Natural killer cell treated with Interleukin-12 subunit alpha and Interleukin-12 subunit beta and Interleukin-15 and Interleukin-18, amount 100 ng/mL, for 72 hours (primary cell): ENCODE data around the gene PRDM10. TPM values are rescaled to one million over a fixed set of nuclear protein-coding genes. Genes with fewer than 3 reads are reported as not detected.
A peak's percentile ranks its signal among the peaks of the same experiment; 100 is the strongest.

Experiments used
- ATAC-seq, 2 donors: fragments of 150-1000 bp; cut with Tn5 transposase in 1 of 2; sonication (Bioruptor Pico), chemical (Tn5 transposase) in 1 of 2; 2 replicates each; pipeline ENCODE4 v1.10.0; 2021
- DNase-seq: peaks from one replicate; pipeline ENCODE4 v3.0.0; 2022; ENCODE audit warnings: low spot score
- H3K27ac Mint-ChIP-seq, 2 donors: 1 replicate in 1 of 2; 2 replicates in 1 of 2; pipeline ENCODE4 v1.8.0; 2022; ENCODE audit warnings: mixed read lengths in 2 of 2, mild to moderate bottlenecking in 1 of 2, moderate library complexity in 1 of 2
- H3K27me3 Mint-ChIP-seq, 2 donors: 1 replicate in 1 of 2; 2 replicates in 1 of 2; pipeline ENCODE4 v1.8.0; 2022; ENCODE audit warnings: mixed read lengths in 2 of 2
- H3K36me3 Mint-ChIP-seq: one replicate; pipeline ENCODE4 v1.8.0; 2022; ENCODE audit warnings: mixed read lengths
- H3K4me1 Mint-ChIP-seq, 2 donors: 1 replicate in 1 of 2; 2 replicates in 1 of 2; pipeline ENCODE4 v1.8.0; 2022; ENCODE audit warnings: low read depth in 2 of 2, mixed read lengths in 2 of 2, mild to moderate bottlenecking in 1 of 2
- H3K4me3 Mint-ChIP-seq: one replicate; pipeline ENCODE4 v1.8.0; 2022; ENCODE audit warnings: mixed read lengths
- H3K9me3 Mint-ChIP-seq: 2 replicates; pipeline ENCODE4 v1.8.0; 2022; ENCODE audit warnings: mixed read lengths
- total RNA-seq, 2 donors: library from RNA; stranded (reverse); gene quantifications; one replicate each; pipeline ENCODE4 v1.2.3, GENCODE V29; 2022

Gene PRDM10
- total RNA-seq, 2 donors from 2014 or later = 14.6 to 18.7 TPM

DNA sequence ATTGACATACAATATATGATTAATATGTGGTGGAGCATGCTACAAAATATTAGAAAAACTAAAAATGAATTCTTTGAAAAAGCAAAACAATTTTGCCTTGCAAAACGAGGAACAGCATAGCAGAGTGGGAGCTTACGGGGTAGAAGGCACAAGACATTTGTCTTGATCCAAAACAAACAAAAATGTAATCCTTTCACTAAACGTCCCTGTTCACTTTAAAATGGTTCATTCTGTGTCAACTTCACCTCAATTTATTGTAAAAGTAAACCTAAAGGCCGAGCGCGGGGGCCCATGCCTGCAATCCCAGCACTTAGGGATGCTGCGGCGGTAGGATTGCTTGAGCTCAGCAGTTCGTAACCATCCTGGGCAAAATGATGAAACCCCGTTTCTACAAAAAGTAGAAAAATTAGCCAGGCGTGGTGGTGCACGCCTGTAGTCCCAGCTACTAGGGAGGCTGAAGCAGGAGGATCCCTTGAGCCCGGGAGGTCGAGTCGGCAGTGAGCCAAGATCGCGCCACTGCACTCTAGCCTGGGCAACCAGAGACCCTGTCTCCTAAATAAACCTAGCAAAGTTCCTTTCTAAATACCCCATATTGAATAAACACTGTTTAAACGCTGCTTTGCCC, 2.0 kb downstream of the PRDM10 start:
- ATAC-seq (no peak), DNase-seq (no peak)
- H3K9me3 Mint-ChIP-seq = no peaks in the 10 kb centered on the region
- peaks cover 29 to 34% of the 10 kb centered on the region in 2 donors for H3K4me1 Mint-ChIP-seq
- peaks cover 9% of the 10 kb centered on the region for H3K36me3 Mint-ChIP-seq
- H3K4me3 Mint-ChIP-seq = peak overlapping the region; percentile 91
- H3K27ac Mint-ChIP-seq = peak overlapping the region; percentile 90
- no peaks in the 10 kb centered on the region for H3K27me3 Mint-ChIP-seq

DNA sequence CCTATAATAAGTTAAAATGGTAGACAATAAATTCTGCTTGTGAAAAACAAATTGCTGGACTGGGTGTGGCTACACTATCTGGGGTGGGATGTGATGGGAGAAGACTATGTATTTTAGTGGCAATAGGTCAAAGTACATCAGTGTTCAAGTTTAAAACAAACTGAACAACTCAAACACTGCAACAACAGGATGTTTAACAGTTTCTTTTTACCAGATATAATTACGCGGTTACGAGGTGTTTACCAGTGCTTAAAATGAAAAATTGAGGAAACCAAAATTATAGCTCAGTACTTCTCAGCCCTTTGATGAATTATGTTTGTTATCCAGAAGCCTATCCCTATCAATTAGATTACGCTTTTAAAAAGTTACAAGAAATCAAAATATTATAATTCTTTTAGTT, 3.2 kb downstream of the PRDM10 start:
- Mint-ChIP-seq H3K9me3 (no peaks in the 10 kb centered on the region), H3K4me3 (peak overlapping the region; percentile 17), H3K27me3 (no peaks in the 10 kb centered on the region), H3K36me3 (peaks cover 9% of the 10 kb centered on the region), H3K4me1 (peaks cover 29 to 34% of the 10 kb centered on the region in 2 donors), H3K27ac (peak overlapping the region in 1 of 2 donors; percentile 23)
- ATAC-seq (no peak), DNase-seq (no peak)

DNA sequence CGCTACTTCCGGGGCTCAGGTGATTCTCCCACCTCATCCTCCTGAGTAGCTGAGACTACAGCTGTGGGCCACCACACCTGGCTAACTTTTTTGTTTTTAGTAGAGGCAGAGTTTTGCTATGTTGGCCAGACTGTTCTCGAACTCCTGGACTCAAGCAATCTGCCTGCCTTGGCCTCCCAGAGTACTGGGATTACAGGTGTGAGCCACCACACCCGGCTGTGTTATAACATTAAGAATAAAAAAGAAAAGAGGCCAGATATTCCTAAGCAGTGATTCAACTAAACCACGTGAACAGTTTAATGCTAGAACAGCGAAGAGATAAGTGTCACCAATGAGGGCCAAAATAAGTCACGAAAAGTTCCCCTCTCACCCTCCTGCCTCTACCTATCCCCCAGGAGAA, 3.7 kb downstream of the PRDM10 start:
- peaks cover 9% of the 10 kb centered on the region for H3K36me3 Mint-ChIP-seq
- DNase-seq = no peak
- no peak for ATAC-seq
- H3K4me3 Mint-ChIP-seq = peak overlapping the region; percentile 17
- H3K27me3 Mint-ChIP-seq = no peaks in the 10 kb centered on the region
- peaks cover 28 to 33% of the 10 kb centered on the region in 2 donors for H3K4me1 Mint-ChIP-seq
- peak overlapping the region in 1 of 2 donors; percentile 23 for H3K27ac Mint-ChIP-seq
- no peaks in the 10 kb centered on the region for H3K9me3 Mint-ChIP-seq

DNA sequence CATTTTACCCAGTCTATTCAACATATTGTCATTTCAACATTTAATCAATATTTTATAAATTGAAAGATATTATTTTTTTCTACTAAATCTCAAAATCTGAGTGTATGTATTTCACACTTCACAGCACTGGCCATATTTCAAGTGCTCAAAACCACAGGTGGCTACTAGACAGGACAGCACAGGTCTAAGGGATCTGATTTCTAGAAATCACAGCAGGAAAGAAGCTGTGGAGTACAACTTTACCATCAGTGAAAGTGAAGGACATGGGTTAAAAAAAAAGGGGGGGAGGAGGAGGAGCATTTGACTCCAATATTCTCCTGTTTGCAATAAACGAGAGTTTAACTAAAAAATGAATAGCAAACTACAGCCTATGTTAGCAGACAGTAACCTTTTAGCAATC, 4.5 kb downstream of the PRDM10 start:
- ATAC-seq (no peak), DNase-seq (no peak)
- H3K9me3 Mint-ChIP-seq = no peaks in the 10 kb centered on the region
- peaks cover 21 to 30% of the 10 kb centered on the region in 2 donors for H3K4me1 Mint-ChIP-seq
- no peaks in the 10 kb centered on the region for H3K27me3 Mint-ChIP-seq
- peaks cover 9% of the 10 kb centered on the region for H3K36me3 Mint-ChIP-seq
- no peak overlapping the region for H3K4me3 Mint-ChIP-seq
- H3K27ac Mint-ChIP-seq = no peak overlapping the region

DNA sequence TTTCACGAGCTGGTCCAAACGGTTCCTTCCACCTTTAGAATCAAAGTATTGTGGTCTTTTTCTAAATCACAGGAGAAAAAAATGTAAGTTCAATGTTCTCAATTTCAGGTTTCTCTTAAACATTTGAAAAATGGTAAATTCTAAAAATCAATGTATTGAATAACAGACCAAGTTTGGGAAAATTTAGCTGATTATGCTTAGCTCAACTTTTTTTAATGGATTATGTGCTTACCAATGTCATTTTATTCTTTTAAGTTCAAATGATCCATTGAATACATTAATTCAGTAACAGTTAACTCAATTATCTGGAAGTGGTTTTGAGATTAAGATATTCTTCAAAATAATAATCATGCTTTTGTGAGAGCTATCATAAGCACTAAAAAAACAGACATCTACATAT, 5.1 kb downstream of the PRDM10 start:
- no peak overlapping the region for H3K27ac Mint-ChIP-seq
- ATAC-seq (no peak), DNase-seq (no peak)
- no peaks in the 10 kb centered on the region for H3K27me3 Mint-ChIP-seq
- H3K9me3 Mint-ChIP-seq = no peaks in the 10 kb centered on the region
- H3K36me3 Mint-ChIP-seq = peaks cover 9% of the 10 kb centered on the region
- peaks cover 21 to 27% of the 10 kb centered on the region in 2 donors for H3K4me1 Mint-ChIP-seq
- no peak overlapping the region for H3K4me3 Mint-ChIP-seq

DNA sequence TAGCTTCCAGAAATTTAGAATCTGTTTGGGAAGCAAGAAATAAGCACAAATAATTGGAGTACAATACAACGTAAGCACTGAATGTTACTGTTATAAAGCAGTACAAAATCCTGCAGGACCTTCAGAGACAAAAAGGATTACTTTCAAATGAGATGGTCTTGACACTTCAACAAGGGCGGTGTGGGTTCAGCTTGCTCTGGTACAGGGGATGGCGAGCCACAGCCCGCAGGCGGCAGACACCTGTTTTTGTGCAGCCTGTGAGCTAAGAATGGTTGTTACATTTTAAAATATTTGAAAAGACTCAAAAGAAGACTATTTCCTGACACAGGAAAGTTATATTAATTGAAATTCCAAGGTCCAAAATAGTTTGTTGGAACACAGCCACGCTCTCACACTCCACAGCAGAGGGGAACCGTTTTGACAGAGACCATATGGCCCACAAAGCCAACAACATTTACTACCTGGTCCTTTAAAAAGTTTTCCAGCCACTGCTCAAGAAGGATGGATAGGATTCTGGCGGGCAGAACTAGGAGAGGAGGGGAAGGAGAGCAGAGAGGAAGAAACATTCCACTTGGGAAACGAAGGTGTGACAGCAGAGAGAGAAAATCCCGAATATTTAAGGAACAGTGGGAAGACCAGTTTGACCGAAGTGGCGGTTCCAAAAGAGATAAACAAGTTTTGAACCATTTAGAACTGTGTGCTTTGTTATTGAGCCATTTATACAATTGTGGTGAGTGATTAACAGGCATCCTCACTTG, 6.3 kb downstream of the PRDM10 start:
- peaks cover 19 to 26% of the 10 kb centered on the region in 2 donors for H3K4me1 Mint-ChIP-seq
- ATAC-seq (no peak), DNase-seq (no peak)
- H3K4me3 Mint-ChIP-seq = no peak overlapping the region
- peaks cover 9% of the 10 kb centered on the region for H3K36me3 Mint-ChIP-seq
- no peak overlapping the region for H3K27ac Mint-ChIP-seq
- no peaks in the 10 kb centered on the region for H3K9me3 Mint-ChIP-seq
- no peaks in the 10 kb centered on the region for H3K27me3 Mint-ChIP-seq

DNA sequence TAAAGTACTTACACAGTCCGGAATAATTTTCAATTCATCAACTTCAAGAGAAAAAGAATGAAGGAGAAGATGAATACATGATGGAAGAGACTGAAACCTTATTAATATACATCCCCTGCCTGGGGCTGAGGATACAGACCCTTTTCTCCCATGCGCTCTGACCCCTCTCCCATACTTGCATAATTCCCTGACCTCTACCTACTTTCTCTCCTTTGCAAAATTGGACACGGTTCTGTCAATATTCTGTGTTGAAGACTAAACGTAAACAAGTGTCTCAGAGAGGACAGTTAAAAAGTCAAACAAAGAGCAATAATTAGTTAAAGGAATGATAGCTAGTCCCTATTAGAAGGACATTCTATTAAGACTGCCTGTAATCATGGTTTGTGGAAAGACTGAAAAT, 7.5 kb downstream of the PRDM10 start:
- H3K4me3 Mint-ChIP-seq = no peak overlapping the region
- no peak overlapping the region for H3K27ac Mint-ChIP-seq
- peaks cover 13 to 21% of the 10 kb centered on the region in 2 donors for H3K4me1 Mint-ChIP-seq
- DNase-seq (no peak), ATAC-seq (no peak)
- H3K36me3 Mint-ChIP-seq = peaks cover 9% of the 10 kb centered on the region
- no peaks in the 10 kb centered on the region for H3K27me3 Mint-ChIP-seq
- no peaks in the 10 kb centered on the region for H3K9me3 Mint-ChIP-seq

DNA sequence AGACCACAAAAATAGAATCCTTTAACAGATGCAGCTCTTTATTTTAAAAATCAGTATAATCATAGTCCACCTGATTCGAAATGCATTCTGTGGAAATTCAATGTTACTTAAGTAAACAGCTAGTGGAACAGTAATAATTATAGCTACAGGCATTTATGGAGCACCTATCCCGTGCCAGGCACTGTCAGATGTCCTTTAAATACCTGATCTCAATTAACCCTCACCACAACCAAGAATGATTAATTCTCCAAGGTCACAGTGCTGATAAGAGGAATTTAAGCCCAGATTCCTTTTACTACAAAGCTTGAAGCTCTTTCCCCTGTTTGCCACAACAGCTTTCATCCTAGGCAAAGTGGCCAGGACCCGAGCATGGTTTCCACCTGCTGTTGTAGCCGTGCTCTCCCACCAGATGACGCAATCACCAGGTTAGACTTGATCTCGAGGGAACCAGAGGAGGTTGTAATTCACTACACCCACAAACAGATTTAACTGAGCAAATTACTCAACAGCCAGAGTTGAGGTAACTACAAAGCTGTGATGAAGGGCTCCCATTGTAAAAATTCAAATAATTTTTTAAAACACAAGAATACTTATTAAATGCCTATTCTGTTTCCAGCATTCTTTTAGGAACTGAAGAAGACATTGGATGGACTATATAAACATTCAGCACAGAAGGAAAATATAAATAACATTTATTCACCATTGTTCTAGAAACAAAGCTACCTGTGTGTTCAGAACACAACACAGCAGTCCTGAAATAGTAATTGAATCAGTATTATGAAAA, 10.3 kb downstream of the PRDM10 start:
- no peaks in the 10 kb centered on the region for H3K27me3 Mint-ChIP-seq
- H3K27ac Mint-ChIP-seq = peak overlapping the region in 1 of 2 donors; percentile 50
- H3K36me3 Mint-ChIP-seq = peaks cover 9% of the 10 kb centered on the region
- no peaks in the 10 kb centered on the region for H3K9me3 Mint-ChIP-seq
- no peak overlapping the region for H3K4me3 Mint-ChIP-seq
- ATAC-seq = no peak
- peaks cover 8 to 12% of the 10 kb centered on the region in 2 donors for H3K4me1 Mint-ChIP-seq
- no peak for DNase-seq

DNA sequence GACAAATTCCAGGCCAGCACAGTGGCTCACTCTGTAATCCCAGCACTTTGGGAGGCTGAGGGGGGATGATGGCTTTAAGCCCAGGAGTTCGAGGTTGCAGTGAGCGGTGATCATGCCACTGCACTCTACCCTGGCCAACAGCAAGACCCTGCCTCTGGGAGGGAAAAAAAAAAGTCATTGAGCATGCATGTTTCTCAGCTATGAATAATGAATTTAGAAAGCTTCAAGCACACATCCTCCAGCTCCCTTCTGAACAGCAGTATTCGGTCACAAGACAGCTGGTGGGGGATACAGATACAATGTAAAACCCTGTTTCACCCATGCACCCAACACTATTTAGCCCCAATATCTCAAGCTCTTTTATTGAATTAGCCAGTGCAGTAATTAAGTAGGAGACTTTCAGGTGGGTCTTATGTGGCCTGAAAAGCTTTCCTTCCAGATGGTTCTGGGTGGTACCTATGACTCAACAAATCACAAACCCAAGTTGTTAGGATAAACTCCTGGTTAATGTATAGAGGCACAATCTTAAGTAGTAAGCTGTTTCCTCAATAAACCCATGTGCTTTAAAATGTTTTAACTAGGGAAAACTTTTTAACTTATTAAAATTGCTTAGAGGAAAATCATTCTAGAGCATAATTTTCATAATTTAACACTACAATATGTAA, 13.4 kb downstream of the PRDM10 start:
- Mint-ChIP-seq H3K4me1 (peaks cover 6 to 13% of the 10 kb centered on the region in 2 donors), H3K27me3 (no peaks in the 10 kb centered on the region), H3K4me3 (no peak overlapping the region), H3K27ac (no peak overlapping the region), H3K9me3 (no peaks in the 10 kb centered on the region), H3K36me3 (no peaks in the 10 kb centered on the region)
- DNase-seq (no peak), ATAC-seq (no peak)

DNA sequence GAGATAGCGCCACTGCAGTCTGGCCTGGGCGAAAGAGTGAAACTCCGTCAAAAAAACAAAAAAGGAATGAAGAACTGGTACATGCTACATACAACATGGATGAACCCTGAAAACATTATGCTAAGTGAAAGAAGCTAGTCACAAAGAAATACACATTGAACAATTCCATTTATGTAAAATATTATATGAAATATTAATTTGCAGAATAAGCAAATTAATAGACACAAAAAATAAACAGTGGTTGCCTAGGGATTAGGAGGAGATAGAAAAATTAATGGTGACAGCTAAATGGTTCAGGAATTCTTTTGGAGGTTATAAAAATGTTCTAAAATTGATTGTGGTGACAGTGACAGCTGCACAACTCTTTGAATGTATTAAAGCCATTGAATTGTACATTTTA, 14.7 kb downstream of the PRDM10 start:
- no peak overlapping the region for H3K27ac Mint-ChIP-seq
- DNase-seq = no peak
- no peak for ATAC-seq
- peaks cover 10 to 13% of the 10 kb centered on the region in 2 donors for H3K4me1 Mint-ChIP-seq
- H3K27me3 Mint-ChIP-seq = no peaks in the 10 kb centered on the region
- H3K9me3 Mint-ChIP-seq = no peaks in the 10 kb centered on the region
- H3K4me3 Mint-ChIP-seq = no peak overlapping the region
- no peaks in the 10 kb centered on the region for H3K36me3 Mint-ChIP-seq

DNA sequence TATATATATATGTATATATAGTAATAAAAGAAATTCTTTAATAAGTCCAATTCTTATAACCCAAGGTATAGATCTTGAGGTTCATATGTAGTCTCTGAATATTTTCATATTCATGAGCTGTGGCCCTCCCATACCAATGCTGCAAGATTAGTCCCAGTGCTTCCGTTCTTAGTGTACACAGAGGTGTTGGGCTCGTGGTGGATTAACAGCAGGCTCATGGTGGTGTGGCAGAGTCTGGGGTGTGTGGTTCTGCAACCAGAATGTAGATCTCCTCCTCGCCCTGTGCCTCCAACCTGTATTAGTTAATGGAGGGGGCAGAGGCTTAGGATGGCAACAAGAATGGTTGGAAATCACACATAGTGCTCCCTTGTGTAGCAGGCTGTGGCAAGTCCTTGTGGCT, 16.8 kb downstream of the PRDM10 start:
- H3K9me3 Mint-ChIP-seq = no peaks in the 10 kb centered on the region
- H3K27ac Mint-ChIP-seq = no peak overlapping the region
- DNase-seq (no peak), ATAC-seq (peak; percentile 84 to 93)
- no peaks in the 10 kb centered on the region for H3K36me3 Mint-ChIP-seq
- no peaks in the 10 kb centered on the region for H3K27me3 Mint-ChIP-seq
- peaks cover 10 to 11% of the 10 kb centered on the region in 2 donors for H3K4me1 Mint-ChIP-seq
- no peak overlapping the region for H3K4me3 Mint-ChIP-seq

DNA sequence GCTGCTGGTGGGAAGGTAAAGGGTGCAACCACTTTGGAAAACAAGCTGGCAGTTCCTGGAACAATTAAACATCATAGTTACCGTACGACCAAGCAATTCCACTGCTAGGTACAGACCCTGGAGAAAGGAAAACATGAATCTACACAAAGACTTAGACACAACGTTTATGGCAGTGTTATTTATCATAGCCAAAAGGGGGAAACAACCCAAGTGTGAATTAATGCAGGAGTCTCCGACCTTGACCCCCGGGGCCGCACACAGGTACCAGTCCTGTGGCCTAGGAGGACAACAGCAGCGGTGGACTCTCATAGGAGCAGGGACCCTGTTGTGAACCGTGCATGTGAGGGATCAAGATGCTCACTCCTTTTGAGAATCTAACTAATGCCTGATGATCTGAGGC, 22.5 kb downstream of the PRDM10 start:
- no peak for ATAC-seq
- no peaks in the 10 kb centered on the region for H3K36me3 Mint-ChIP-seq

DNA sequence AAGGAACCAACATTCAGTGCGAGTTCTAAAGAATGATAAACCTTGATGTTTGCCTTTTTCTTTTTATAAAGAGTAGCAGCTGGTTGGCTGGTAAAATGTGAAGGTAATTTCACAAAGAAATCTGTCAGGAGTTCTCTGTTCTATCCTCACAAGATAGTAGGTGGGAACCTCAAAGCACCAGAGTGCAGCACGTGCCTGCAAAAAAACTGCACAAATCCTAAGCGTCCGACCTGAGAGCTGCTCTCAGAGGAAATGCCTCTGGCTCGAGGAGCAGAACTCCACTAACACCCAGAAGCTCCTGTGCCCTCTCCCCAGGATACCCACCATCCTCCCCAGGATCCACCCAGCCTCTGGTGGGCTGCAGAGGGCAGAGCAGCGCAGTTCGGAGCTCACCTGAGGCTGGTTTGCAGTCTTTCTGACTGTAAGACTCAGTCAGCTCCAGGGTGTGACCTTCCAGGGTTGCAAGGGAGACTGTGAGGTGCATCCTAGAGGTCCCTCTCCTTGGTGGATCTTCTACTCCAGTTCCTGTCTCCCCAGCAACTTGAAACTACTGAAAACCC, 23.5 kb downstream of the PRDM10 start:
- no peak overlapping the region for H3K4me3 Mint-ChIP-seq
- no peak overlapping the region for H3K27ac Mint-ChIP-seq

More for the DNA sequence above, 22.5 kb downstream of the PRDM10 start:
- DNase-seq = no peak
- Mint-ChIP-seq H3K4me3 (no peak overlapping the region), H3K4me1 (peaks cover 9 to 10% of the 10 kb centered on the region in 2 donors), H3K27ac (no peak overlapping the region), H3K27me3 (no peaks in the 10 kb centered on the region), H3K9me3 (no peaks in the 10 kb centered on the region)

More for the DNA sequence above, 23.5 kb downstream of the PRDM10 start:
- DNase-seq (no peak), ATAC-seq (no peak)
- no peaks in the 10 kb centered on the region for H3K27me3 Mint-ChIP-seq
- H3K9me3 Mint-ChIP-seq = no peaks in the 10 kb centered on the region
- peaks cover 8% of the 10 kb centered on the region in 2 donors for H3K4me1 Mint-ChIP-seq
- no peaks in the 10 kb centered on the region for H3K36me3 Mint-ChIP-seq
